IMR-90 (cell line): ENCODE measurements around the gene CD164L2. TPM values are rescaled to one million over a fixed set of nuclear protein-coding genes. Genes with fewer than 3 reads are reported as not detected.

Experiments used
- ATAC-seq: fragments of 200-7000 bp; cut with Tn5 transposase; 2 replicates; pipeline ENCODE4 v1.9.1; 2020; ENCODE audit warnings: low read depth, mild to moderate bottlenecking, moderate library complexity
- BruUV-seq: library from RNA; stranded (reverse); fragments of 400-500 nt; replicated peaks from 2 replicates; lab custom pipeline; 2021; lab: Mats Ljungman, UMichigan
- CTCF ChIA-PET: fragments of 300-600 bp; formaldehyde crosslinking; extraction: SDS; loops from one replicate; lab custom pipeline; 2021; ENCODE audit warnings: antibody characterized with exemption; lab: Yijun Ruan, JAX
- POLR2A ChIA-PET: fragments of 300-600 bp; sonication (Branson Sonifier 250); formaldehyde crosslinking; loops from one replicate; lab custom pipeline; 2022; ENCODE audit warnings: antibody characterized with exemption; ENCODE audit not compliant: unreplicated experiment; lab: Charles Lee
- DNase-seq: peaks from one replicate; pipeline ENCODE4 v3.0.0; 2013
- H2AFZ ChIP-seq: replicated peaks from 2 replicates; pipeline ENCODE3; 2013; ENCODE audit warnings: low read length, mild to moderate bottlenecking; ENCODE audit not compliant: poor library complexity
- H2AK5ac ChIP-seq: 2 replicates; pipeline ENCODE4 v1.6.1; 2013; ENCODE audit warnings: low read depth, low read length, inconsistent platforms
- H2AK9ac ChIP-seq: replicated peaks from 2 replicates; pipeline ENCODE3; 2013; ENCODE audit warnings: mild to moderate bottlenecking, low read depth, low read length, moderate library complexity; ENCODE audit not compliant: poor library complexity
- H2BK120ac ChIP-seq: 2 replicates; pipeline ENCODE4 v1.6.1; 2013; ENCODE audit warnings: low read depth, low read length, inconsistent platforms
- H2BK15ac ChIP-seq: 3 replicates; pipeline ENCODE4 v1.6.1; 2013; ENCODE audit warnings: low read depth, low read length, inconsistent platforms
- H2BK20ac ChIP-seq: 2 replicates; pipeline ENCODE4 v1.6.1; 2013; ENCODE audit warnings: low read depth, mild to moderate bottlenecking, inconsistent platforms, low read length, moderate library complexity
- H2BK5ac ChIP-seq: 2 replicates; pipeline ENCODE4 v1.6.1; 2013; ENCODE audit warnings: mild to moderate bottlenecking, low read depth, low read length, inconsistent platforms; ENCODE audit not compliant: poor library complexity, severe bottlenecking
- H3K14ac ChIP-seq: replicated peaks from 2 replicates; pipeline ENCODE4 v1.6.1; 2013; ENCODE audit warnings: low read depth, low read length, inconsistent platforms
- H3K18ac ChIP-seq: 2 replicates; pipeline ENCODE4 v1.6.1; 2013; ENCODE audit warnings: low read depth, low read length, control low read depth
- H3K23ac ChIP-seq: 2 replicates; pipeline ENCODE4 v1.6.1; 2013; ENCODE audit warnings: low read depth, low read length, inconsistent platforms
- H3K27ac ChIP-seq: 2 replicates; pipeline ENCODE4 v1.5.1; 2013; ENCODE audit warnings: mild to moderate bottlenecking, control low read depth, low read length; ENCODE audit not compliant: insufficient read depth
- H3K27me3 ChIP-seq: 2 replicates; pipeline ENCODE4 v1.6.1; 2013; ENCODE audit warnings: low read length; ENCODE audit not compliant: control insufficient read depth, insufficient read depth
- H3K36me3 ChIP-seq: 2 replicates; pipeline ENCODE4 v1.6.1; 2013; ENCODE audit warnings: low read length, mixed read lengths; ENCODE audit not compliant: control insufficient read depth, insufficient read depth
- H3K4ac ChIP-seq: 2 replicates; pipeline ENCODE4 v1.6.1; 2013; ENCODE audit warnings: low read depth, low read length, inconsistent platforms
- H3K4me1 ChIP-seq: 2 replicates; pipeline ENCODE4 v1.6.1; 2013; ENCODE audit warnings: low read length, mixed read lengths; ENCODE audit not compliant: control insufficient read depth, insufficient read depth
- H3K4me2 ChIP-seq: 2 replicates; pipeline ENCODE4 v1.6.1; 2013; ENCODE audit warnings: low read depth, mild to moderate bottlenecking, control low read depth, low read length, moderate library complexity
- H3K4me3 ChIP-seq: 2 replicates; pipeline ENCODE4 v1.5.1; 2013; ENCODE audit warnings: low read depth, mild to moderate bottlenecking, control low read depth, low read length, moderate library complexity; ENCODE audit not compliant: insufficient read depth
- H3K56ac ChIP-seq: 2 replicates; pipeline ENCODE4 v1.6.1; 2013; ENCODE audit warnings: low read length, inconsistent platforms; ENCODE audit not compliant: insufficient read depth; ENCODE audit errors: extremely low read depth
- H3K79me1 ChIP-seq, 2 experiments: 2 replicates each; pipeline ENCODE4 v1.6.1; 2013; ENCODE audit warnings: low read length in 2 of 2, inconsistent platforms in 1 of 2, low read depth in 1 of 2
- H3K9ac ChIP-seq: 2 replicates; pipeline ENCODE4 v1.6.1; 2013; ENCODE audit warnings: low read depth, low read length, control low read depth
- H3K9me1 ChIP-seq: 2 replicates; pipeline ENCODE4 v1.6.1; 2013; ENCODE audit warnings: low read length, inconsistent platforms; ENCODE audit not compliant: insufficient read depth
- H3K9me3 ChIP-seq: 2 replicates; pipeline ENCODE4 v1.6.1; 2013; ENCODE audit warnings: low read length; ENCODE audit not compliant: control insufficient read depth, insufficient read depth
- H4K20me1 ChIP-seq: 2 replicates; pipeline ENCODE4 v1.6.1; 2013; ENCODE audit warnings: low read length, inconsistent platforms; ENCODE audit not compliant: insufficient read depth
- H4K5ac ChIP-seq: 2 replicates; pipeline ENCODE4 v1.6.1; 2013; ENCODE audit warnings: mild to moderate bottlenecking, low read depth, low read length, control low read depth
- H4K8ac ChIP-seq, 2 experiments: 2 replicates each; pipeline ENCODE4 v1.6.1; 2013; ENCODE audit warnings: low read depth in 2 of 2, low read length in 2 of 2, control low read depth in 1 of 2, inconsistent platforms in 1 of 2
- H4K91ac ChIP-seq: 2 replicates; pipeline ENCODE4 v1.6.1; 2013; ENCODE audit warnings: low read depth, low read length, inconsistent platforms; ENCODE audit not compliant: insufficient read depth
- ELK1 ChIP-seq: fragments of 150-350 bp; IDR thresholded peaks from 2 replicates; pipeline ENCODE4 v1.6.1; 2016; ENCODE audit warnings: low read depth, mild to moderate bottlenecking, low read length, moderate library complexity, borderline replicate concordance
- FOS ChIP-seq: fragments of 150-350 bp; IDR thresholded peaks from 2 replicates; pipeline ENCODE4 v1.6.1; 2016; ENCODE audit warnings: low read depth, low read length
- NFE2L2 ChIP-seq: fragments of 150-350 bp; IDR thresholded peaks from 2 replicates; pipeline ENCODE4 v1.6.1; 2016; ENCODE audit warnings: low read depth, mild to moderate bottlenecking, low read length
- POLR2A ChIP-seq: IDR thresholded peaks from 2 replicates; pipeline ENCODE4 v1.6.1; 2012; ENCODE audit warnings: mild to moderate bottlenecking, low read depth, low read length
- RAD21 ChIP-seq: IDR thresholded peaks from 2 replicates; pipeline ENCODE4 v1.6.1; 2012; ENCODE audit warnings: low read length, improper control_type of control experiment
- SMC3 ChIP-seq: fragments of 150-350 bp; IDR thresholded peaks from 2 replicates; pipeline ENCODE4 v1.6.1; 2016; ENCODE audit warnings: low read depth, mild to moderate bottlenecking, antibody characterized with exemption, low read length, moderate library complexity
- WGBS, 2 experiments: methylation state at CpG; one replicate each; pipeline versions ENCODE4 v1.1.5 to v1.1.7; 2013; ENCODE audit warnings: missing lambda C conversion rate in 2 of 2; ENCODE audit not compliant: insufficient read length in 1 of 2; ENCODE audit errors: extremely low coverage in 2 of 2; 5-methylcytosine and 5-hydroxymethylcytosine counted together
- dilution Hi-C: fragments of 300-500 bp; cut with HindIII; formaldehyde crosslinking; loops from one replicate; pipeline ENCODE4 v1.14.3; 2018; ENCODE audit warnings: low sequenced_read_pairs; ENCODE audit not compliant: unreplicated experiment
- in situ Hi-C: fragments of 300-500 bp; cut with MboI; formaldehyde crosslinking; loops from 3 replicates; pipeline ENCODE4 v1.14.3; 2019; ENCODE audit warnings: low sequenced_read_pairs, inconsistent platforms, mixed read lengths
- intact Hi-C: fragments of 100-400 bp; cut with micrococcal nuclease; formaldehyde crosslinking; loops from 2 replicates; pipeline ENCODE4 v1.10.0; 2022
- polyA plus RNA-seq, 3 experiments: library from polyadenylated mRNA; depleted of rRNA; stranded (reverse); fragments of >200 nt; gene quantifications; 2 replicates each; pipeline ENCODE4 v1.2.3, GENCODE V29; 2012; ENCODE audit warnings: low replicate concordance in 1 of 3
- total RNA-seq: library from RNA; depleted of rRNA; stranded (reverse); fragments of >200 nt; gene quantifications from 2 replicates; pipeline ENCODE4 v1.2.3, GENCODE V29; 2012
- TF ChIP-seq, protein P1 (sequence below): conservative IDR thresholded peaks from 2 replicates; pipeline ENCODE4 v1.5.1; 2012; ENCODE audit warnings: mild to moderate bottlenecking, low read depth, low read length, improper control_type of control experiment

The CD164L2 gene
- total and polyA plus RNA-seq, 2 of the 4 experiments (the other 2 are of a cell fraction) = not detected

DNA sequence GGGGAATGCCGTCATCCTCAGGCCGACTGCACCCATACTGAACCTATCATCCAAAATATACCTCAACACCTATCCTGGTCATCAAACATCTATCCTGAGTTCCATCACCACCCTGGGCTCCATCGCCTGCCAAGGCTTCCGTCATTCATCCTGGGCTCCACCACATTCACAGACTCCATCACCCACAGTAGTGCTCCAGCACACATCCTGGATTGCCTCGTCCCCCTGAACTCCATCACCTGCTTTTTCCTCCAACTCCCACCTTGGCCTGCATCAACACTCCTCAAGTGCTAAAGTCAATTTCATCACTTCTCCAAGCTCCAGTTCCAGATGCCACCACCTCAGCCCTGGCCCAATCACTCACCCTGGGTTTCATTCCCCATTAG is 24.2 kb downstream of the CD164L2 start:
- WGBS, 2 experiments = 100% methylated on average over 5 of the region's 5 CpGs; no CpG with 5 or more reads in 1 of the 2 experiments
- POLR2A ChIA-PET = no interaction called here
- H3K27ac ChIP-seq = no peak overlapping the region
- H4K8ac ChIP-seq = no peak overlapping the region
- no peak overlapping the region for H3K18ac ChIP-seq
- H3K9me1 ChIP-seq = no peaks in the 10 kb centered on the region
- DNase-seq (no peak), ATAC-seq (no peak)
- H3K4me2 ChIP-seq = no peak overlapping the region
- intact Hi-C loops = no loop called here
- no peak overlapping the region for H3K14ac ChIP-seq
- BruUV-seq = no TSS peak
- no peak overlapping the region for H2BK20ac ChIP-seq
- no peak overlapping the region for H2BK120ac ChIP-seq
- dilution Hi-C loops = no loop called here
- no peaks in the 10 kb centered on the region for H4K20me1 ChIP-seq
- H3K36me3 ChIP-seq = peaks cover 55% of the 10 kb centered on the region
- no peak overlapping the region for H3K4me3 ChIP-seq
- H2AK9ac ChIP-seq = peak overlapping the region; percentile 90
- no peak overlapping the region for H2BK15ac ChIP-seq
- H3K27me3 ChIP-seq = no peaks in the 10 kb centered on the region
- H4K5ac ChIP-seq = no peak overlapping the region
- no peak overlapping the region for H4K91ac ChIP-seq
- H3K9me3 ChIP-seq = no peaks in the 10 kb centered on the region
- in situ Hi-C loops = no loop called here
- H3K4me1 ChIP-seq = no peaks in the 10 kb centered on the region
- no peak overlapping the region for H2AK5ac ChIP-seq
- no peak overlapping the region for H3K23ac ChIP-seq
- CTCF ChIA-PET = interaction anchor here (1.2 kb wide), 1 partner anchor 27 kb away, joined by 3 read pairs; no protein-coding TSS in a partner anchor
- no peak overlapping the region for H2AFZ ChIP-seq
- no peak overlapping the region for H3K56ac ChIP-seq
- H2BK5ac ChIP-seq = no peak overlapping the region
- no peaks in the 10 kb centered on the region; a peak in 1 of 4 replicates for H3K79me1 ChIP-seq
- TF ChIP-seq FOS = no peak
- no peak for TF ChIP-seq NFE2L2
- TF ChIP-seq SMC3 = no peak
- TF ChIP-seq POLR2A = no peak
- no peak for TF ChIP-seq ELK1
- TF ChIP-seq, protein P1, sequence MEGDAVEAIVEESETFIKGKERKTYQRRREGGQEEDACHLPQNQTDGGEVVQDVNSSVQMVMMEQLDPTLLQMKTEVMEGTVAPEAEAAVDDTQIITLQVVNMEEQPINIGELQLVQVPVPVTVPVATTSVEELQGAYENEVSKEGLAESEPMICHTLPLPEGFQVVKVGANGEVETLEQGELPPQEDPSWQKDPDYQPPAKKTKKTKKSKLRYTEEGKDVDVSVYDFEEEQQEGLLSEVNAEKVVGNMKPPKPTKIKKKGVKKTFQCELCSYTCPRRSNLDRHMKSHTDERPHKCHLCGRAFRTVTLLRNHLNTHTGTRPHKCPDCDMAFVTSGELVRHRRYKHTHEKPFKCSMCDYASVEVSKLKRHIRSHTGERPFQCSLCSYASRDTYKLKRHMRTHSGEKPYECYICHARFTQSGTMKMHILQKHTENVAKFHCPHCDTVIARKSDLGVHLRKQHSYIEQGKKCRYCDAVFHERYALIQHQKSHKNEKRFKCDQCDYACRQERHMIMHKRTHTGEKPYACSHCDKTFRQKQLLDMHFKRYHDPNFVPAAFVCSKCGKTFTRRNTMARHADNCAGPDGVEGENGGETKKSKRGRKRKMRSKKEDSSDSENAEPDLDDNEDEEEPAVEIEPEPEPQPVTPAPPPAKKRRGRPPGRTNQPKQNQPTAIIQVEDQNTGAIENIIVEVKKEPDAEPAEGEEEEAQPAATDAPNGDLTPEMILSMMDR = no peak
- no peak for TF ChIP-seq RAD21
- H3K4ac ChIP-seq = no peak overlapping the region
- H3K9ac ChIP-seq = no peak overlapping the region
